NT2/D1 (cell line): ENCODE results near the gene ARHGAP25.

Experiments
- SUZ12 ChIP-seq: IDR thresholded peaks from 2 replicates; pipeline ENCODE4 v1.6.1; 2011; ENCODE audit not compliant: insufficient read length, insufficient read depth; ENCODE audit errors: extremely low read depth
- YY1 ChIP-seq: IDR thresholded peaks from 2 replicates; pipeline ENCODE4 v1.6.1; 2011; ENCODE audit not compliant: insufficient read length, insufficient read depth

- TF ChIP-seq YY1 (no peak), SUZ12 (no peak)
Observed at GRCh38 chr2:68857855-68858456, 123.3 kb downstream of the ARHGAP25 start.
